Common myeloid progenitor, CD34-positive (primary cell): ENCODE data around the gene TNKS1BP1.

ENCODE experiments used
- CTCF ChIA-PET: fragments of 350-600 bp; sonication (Branson Sonifier 250); formaldehyde crosslinking; loops from one replicate; lab custom pipeline; 2021; ENCODE audit warnings: antibody characterized with exemption; lab: Charles Lee
- POLR2A ChIA-PET: fragments of 350-600 bp; sonication (Branson Sonifier 250); formaldehyde crosslinking; loops from one replicate; lab custom pipeline; 2021; ENCODE audit warnings: antibody characterized with exemption; lab: Charles Lee
- DNase-seq, 3 donors: peaks; one replicate each; pipeline versions ENCODE4 v3.0.0 to v3.0.0-alpha.2; 2013
- H3K27ac ChIP-seq, 2 experiments: 1 replicate in 1 of 2; 2 replicates in 1 of 2; pipeline ENCODE4 v1.7.0; 2013; ENCODE audit warnings: inconsistent platforms in 2 of 2, low read length in 2 of 2, mild to moderate bottlenecking in 2 of 2, low read depth in 1 of 2, moderate library complexity in 1 of 2; ENCODE audit not compliant: severe bottlenecking in 2 of 2, insufficient read depth in 1 of 2, poor library complexity in 1 of 2
- H3K27me3 ChIP-seq, 5 experiments: replicated peaks in 2 of 5; 1 replicate in 3 of 5; 2 replicates in 2 of 5; pipeline versions ENCODE4 v1.6.1 to v1.7.0; 2013; ENCODE audit warnings: low read length in 4 of 5, mild to moderate bottlenecking in 2 of 5, moderate library complexity in 2 of 5, inconsistent platforms in 1 of 5; ENCODE audit not compliant: insufficient read depth in 5 of 5, control insufficient read depth in 4 of 5
- H3K36me3 ChIP-seq, 4 experiments: 1 replicate in 2 of 4; 2 replicates in 2 of 4; pipeline versions ENCODE4 v1.6.1 to v1.7.0; 2013; ENCODE audit warnings: low read length in 3 of 4, control low read depth in 1 of 4, mild to moderate bottlenecking in 1 of 4; ENCODE audit not compliant: control insufficient read depth in 4 of 4, insufficient read depth in 4 of 4
- H3K4me1 ChIP-seq, 4 experiments: 1 replicate in 3 of 4; 2 replicates in 1 of 4; pipeline versions ENCODE4 v1.6.1 to v1.7.1; 2013; ENCODE audit warnings: low read length in 3 of 4, mild to moderate bottlenecking in 3 of 4, control low read depth in 1 of 4, inconsistent platforms in 1 of 4, moderate library complexity in 1 of 4; ENCODE audit not compliant: control insufficient read depth in 4 of 4, insufficient read depth in 4 of 4; ENCODE audit errors: control extremely low read depth in 1 of 4
- H3K4me3 ChIP-seq, 7 experiments: 1 replicate in 4 of 7; 2 replicates in 3 of 7; pipeline versions ENCODE4 v1.5.1 to v1.7.0; 2013; ENCODE audit warnings: mild to moderate bottlenecking in 7 of 7, low read length in 6 of 7, moderate library complexity in 6 of 7, inconsistent platforms in 2 of 7, low read depth in 2 of 7, control low read depth in 1 of 7; ENCODE audit not compliant: insufficient read depth in 4 of 7, control insufficient read depth in 1 of 7; ENCODE audit errors: extremely low read depth in 1 of 7
- H3K9me3 ChIP-seq, 5 experiments: 1 replicate in 4 of 5; 2 replicates in 1 of 5; pipeline versions ENCODE4 v1.6.1 to v1.7.1; 2013; ENCODE audit warnings: low read length in 4 of 5, mild to moderate bottlenecking in 2 of 5, inconsistent platforms in 1 of 5, low read depth in 1 of 5, moderate library complexity in 1 of 5; ENCODE audit not compliant: control insufficient read depth in 4 of 5, insufficient read depth in 2 of 5; ENCODE audit errors: control extremely low read depth in 1 of 5
- WGBS: methylation state at CpG from one replicate; pipeline ENCODE4 v1.1.5; 2013; ENCODE audit not compliant: insufficient coverage; 5-methylcytosine and 5-hydroxymethylcytosine counted together

TNKS1BP1 gene

GRCh38 chr11:57347336-57347735, 22.6 kb upstream of the TNKS1BP1 start:
- no peak for DNase-seq
- H3K36me3 ChIP-seq: no peaks in the 10 kb centered on the region
- H3K4me3 ChIP-seq: no peak overlapping the region
- peaks cover 0 to 9% (median 0%) of the 10 kb centered on the region in 5 experiments for H3K9me3 ChIP-seq
- H3K4me1 ChIP-seq: peaks cover 0 to 11% (median 3%) of the 10 kb centered on the region in 4 experiments
- H3K27me3 ChIP-seq: no peaks in the 10 kb centered on the region
- CTCF ChIA-PET: interaction anchor here (0.7 to 8.7 kb wide), 19 partner anchors 9 to 506 kb away, joined by 3 to 63 read pairs (median 7); partner anchors contain the start of genes P2RX3 and SSRP1
- 100% methylated on average over 4 of the region's 9 CpGs for WGBS
- H3K27ac ChIP-seq: no peak overlapping the region
- POLR2A ChIA-PET: no interaction called here

DNA sequence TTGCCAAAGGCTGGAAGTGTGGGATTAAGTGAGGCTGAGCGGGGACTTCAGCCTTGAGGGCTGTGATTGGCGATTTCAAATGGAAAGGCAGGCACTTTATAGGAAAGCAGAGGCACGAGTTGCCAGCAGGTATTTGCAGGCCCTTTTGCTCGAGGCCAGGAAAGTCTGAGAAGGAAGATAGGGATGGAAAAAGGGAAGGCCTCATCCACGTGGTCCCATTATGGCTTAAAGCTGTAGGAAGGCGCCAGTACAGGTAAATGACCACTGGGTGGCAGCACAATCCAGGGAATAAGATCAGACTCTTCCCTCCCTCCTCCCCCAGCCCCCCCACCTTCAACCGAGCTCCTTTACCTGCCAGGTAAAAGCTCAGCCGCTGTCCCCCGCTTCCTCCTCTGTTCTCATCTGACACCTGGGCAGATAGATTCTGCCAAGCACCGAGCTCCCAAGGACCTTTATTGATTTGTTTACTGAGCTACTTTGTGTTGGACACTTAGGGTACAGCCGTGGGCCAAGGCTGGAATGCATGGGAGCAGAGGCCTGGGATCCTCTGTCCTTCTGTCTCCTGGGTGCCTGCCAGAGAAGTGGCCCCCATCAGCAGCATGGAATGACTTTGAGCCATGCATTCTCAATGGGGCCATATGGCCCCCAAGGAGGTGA, 20.9 kb upstream of the TNKS1BP1 start:
- ChIA-PET CTCF (interaction anchor here (0.6 to 8.7 kb wide), 30 partner anchors 8 to 299 kb away, joined by 3 to 63 read pairs (median 4); partner anchors contain the start of genes P2RX3 and TNKS1BP1), POLR2A (interaction anchor here (1.0 kb wide), 1 partner anchor 113 kb away, joined by 4 read pairs; no protein-coding TSS in a partner anchor)
- WGBS: 41% methylated on average over 5 of the region's 11 CpGs
- no peaks in the 10 kb centered on the region for H3K27me3 ChIP-seq
- no peak overlapping the region for H3K4me3 ChIP-seq
- H3K4me1 ChIP-seq: peaks cover 0 to 11% (median 2%) of the 10 kb centered on the region in 4 experiments
- no peaks in the 10 kb centered on the region for H3K36me3 ChIP-seq
- peak; percentile 60 to 71 (median 61) for DNase-seq
- H3K27ac ChIP-seq: no peak overlapping the region
- H3K9me3 ChIP-seq: peaks cover 0 to 3% (median 0%) of the 10 kb centered on the region in 5 experiments

- POLR2A ChIA-PET: no interaction called here
- Histone ChIP-seq H3K4me1 (peaks cover 0 to 11% (median 0%) of the 10 kb centered on the region in 4 experiments), H3K27ac (no peak overlapping the region), H3K27me3 (no peaks in the 10 kb centered on the region), H3K9me3 (no peaks in the 10 kb centered on the region), H3K36me3 (no peaks in the 10 kb centered on the region), H3K4me3 (no peak overlapping the region)
- no peak for DNase-seq
- CTCF ChIA-PET: interaction anchor here (1.0 to 8.7 kb wide), 9 partner anchors 8 to 184 kb away, joined by 3 to 63 read pairs (median 7); partner anchors contain the start of gene P2RX3
- 94% methylated on average over 9 of the region's 10 CpGs for WGBS
These were observed 20.1 kb upstream of the TNKS1BP1 start for GRCh38 chr11:57344826-57345225.

- CTCF ChIA-PET: interaction anchor here (1.0 to 8.7 kb wide), 10 partner anchors 9 to 190 kb away, joined by 3 to 63 read pairs (median 4); no protein-coding TSS in a partner anchor
- H3K36me3 ChIP-seq: no peaks in the 10 kb centered on the region
- POLR2A ChIA-PET: no interaction called here
- no peaks in the 10 kb centered on the region for H3K9me3 ChIP-seq
- H3K27me3 ChIP-seq: peaks cover 0 to 2% (median 0%) of the 10 kb centered on the region in 5 experiments
- peaks cover 0 to 11% (median 0%) of the 10 kb centered on the region in 4 experiments for H3K4me1 ChIP-seq
- 88% methylated on average over 3 of the region's 7 CpGs for WGBS
- H3K27ac ChIP-seq: no peak overlapping the region
- no peak for DNase-seq
- no peak overlapping the region for H3K4me3 ChIP-seq
These were observed 19.1 kb upstream of the TNKS1BP1 start for GRCh38 chr11:57343825-57344224.

- H3K27me3 ChIP-seq: peaks cover 0 to 2% (median 0%) of the 10 kb centered on the region in 5 experiments
- no peak overlapping the region for H3K27ac ChIP-seq
- WGBS: 98% methylated on average over 9 of the region's 11 CpGs
- no peaks in the 10 kb centered on the region for H3K9me3 ChIP-seq
- no peak for DNase-seq
- no peaks in the 10 kb centered on the region for H3K36me3 ChIP-seq
- no peak overlapping the region for H3K4me3 ChIP-seq
- POLR2A ChIA-PET: no interaction called here
- CTCF ChIA-PET: interaction anchor here (1.1 to 8.7 kb wide), 11 partner anchors 10 to 300 kb away, joined by 3 to 63 read pairs (median 4); partner anchors contain the start of gene TNKS1BP1
- peaks cover 0 to 5% (median 0%) of the 10 kb centered on the region in 4 experiments for H3K4me1 ChIP-seq
These were observed 17.9 kb upstream of the TNKS1BP1 start for GRCh38 chr11:57342702-57343101.

GRCh38 chr11:57341250-57341808, 16.6 kb upstream of the TNKS1BP1 start:
- WGBS: 94% methylated on average over 5 of the region's 6 CpGs
- Histone ChIP-seq H3K4me1 (peaks cover 0 to 5% (median 3%) of the 10 kb centered on the region in 4 experiments), H3K4me3 (no peak overlapping the region), H3K27me3 (peaks cover 0 to 2% (median 0%) of the 10 kb centered on the region in 5 experiments), H3K36me3 (no peaks in the 10 kb centered on the region), H3K9me3 (no peaks in the 10 kb centered on the region), H3K27ac (no peak overlapping the region)
- POLR2A ChIA-PET: no interaction called here
- DNase-seq: no peak
- CTCF ChIA-PET: interaction anchor here (0.6 to 8.7 kb wide), 5 partner anchors 11 to 264 kb away, joined by 3 to 63 read pairs (median 4); no protein-coding TSS in a partner anchor
